ENCODE measurements around the gene ZNF474.
"Not testable (repeated sequence)": the region's sequence is repeated elsewhere in the genome, so short reads cannot be mapped to it uniquely, and the experiment has no call there.

Gene ZNF474

GRCh38 chr5:122093415-122094180 is 35.7 kb upstream of the ZNF474 start:
- TF ChIP-seq CTCF (IDR thresholded peaks at IDR 0.05; ENCODE audit: borderline replicate concordance, control extremely low read depth, extremely low read depth, insufficient read depth, missing control alignments): no peak
- DNase-seq (ENCODE audit: low spot score): no peak
- in situ Hi-C loops (cut with MboI; ENCODE audit: low sequenced_read_pairs, unreplicated experiment): no loop called here

GRCh38 chr5:122094251-122094650 is 35.1 kb upstream of the ZNF474 start:
- DNase-seq (ENCODE audit: low spot score); in situ Hi-C loops (cut with MboI; ENCODE audit: low sequenced_read_pairs, unreplicated experiment): not testable (repeated sequence)

GRCh38 chr5:122095158-122095557 is 34.2 kb upstream of the ZNF474 start:
- DNase-seq (ENCODE audit: low spot score): no peak
- in situ Hi-C loops (cut with MboI; ENCODE audit: low sequenced_read_pairs, unreplicated experiment): no loop called here

GRCh38 chr5:122097391-122097790 is 32.0 kb upstream of the ZNF474 start:
- TF ChIP-seq CTCF (IDR thresholded peaks at IDR 0.05; ENCODE audit: borderline replicate concordance, control extremely low read depth, extremely low read depth, insufficient read depth, missing control alignments): no peak
- in situ Hi-C loops (cut with MboI; ENCODE audit: low sequenced_read_pairs, unreplicated experiment): no loop called here
- DNase-seq (ENCODE audit: low spot score): no peak

More at GRCh38 chr5:122095158-122095557, 34.2 kb upstream of the ZNF474 start:
- no peak for TF ChIP-seq CTCF (IDR thresholded peaks at IDR 0.05; ENCODE audit: borderline replicate concordance, control extremely low read depth, extremely low read depth, insufficient read depth, missing control alignments)

- DNase-seq (ENCODE audit: low spot score): no peak
- in situ Hi-C loops (cut with MboI; ENCODE audit: low sequenced_read_pairs, unreplicated experiment): no loop called here
- no peak for TF ChIP-seq CTCF (IDR thresholded peaks at IDR 0.05; ENCODE audit: borderline replicate concordance, control extremely low read depth, extremely low read depth, insufficient read depth, missing control alignments)
Observed at GRCh38 chr5:122099060-122099790, 30.1 kb upstream of the ZNF474 start.

GRCh38 chr5:122101636-122102285 is 27.6 kb upstream of the ZNF474 start:
- peak; percentile 7 for DNase-seq (ENCODE audit: low spot score)
- in situ Hi-C loops (cut with MboI; ENCODE audit: low sequenced_read_pairs, unreplicated experiment): no loop called here

More at GRCh38 chr5:122101636-122102285, 27.6 kb upstream of the ZNF474 start:
- peak; percentile 23 for TF ChIP-seq CTCF (IDR thresholded peaks at IDR 0.05; ENCODE audit: borderline replicate concordance, control extremely low read depth, extremely low read depth, insufficient read depth, missing control alignments)

Data from GM13976 (cell line).